ENCODE results near the gene WDR89.

DNA sequence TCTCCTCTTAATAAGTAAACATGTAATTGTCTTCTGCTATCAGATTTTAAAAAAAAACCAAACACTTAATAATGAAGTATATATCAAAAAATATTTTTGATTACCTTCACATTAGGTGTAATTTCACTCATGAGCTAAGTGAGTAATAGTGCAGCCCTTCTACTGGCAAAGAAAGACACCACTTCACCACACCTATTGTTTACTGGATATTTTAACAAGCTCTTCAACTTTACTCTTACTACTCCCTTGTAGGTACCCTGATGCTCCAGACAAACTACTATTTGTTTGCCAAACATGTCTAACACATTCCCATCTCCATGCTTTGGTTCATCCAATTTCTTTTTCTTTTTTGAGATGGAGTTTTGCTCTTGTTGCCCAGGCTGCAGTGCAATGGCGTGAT is 36.9 kb upstream of the WDR89 start:
- TF ChIP-seq, protein P1, sequence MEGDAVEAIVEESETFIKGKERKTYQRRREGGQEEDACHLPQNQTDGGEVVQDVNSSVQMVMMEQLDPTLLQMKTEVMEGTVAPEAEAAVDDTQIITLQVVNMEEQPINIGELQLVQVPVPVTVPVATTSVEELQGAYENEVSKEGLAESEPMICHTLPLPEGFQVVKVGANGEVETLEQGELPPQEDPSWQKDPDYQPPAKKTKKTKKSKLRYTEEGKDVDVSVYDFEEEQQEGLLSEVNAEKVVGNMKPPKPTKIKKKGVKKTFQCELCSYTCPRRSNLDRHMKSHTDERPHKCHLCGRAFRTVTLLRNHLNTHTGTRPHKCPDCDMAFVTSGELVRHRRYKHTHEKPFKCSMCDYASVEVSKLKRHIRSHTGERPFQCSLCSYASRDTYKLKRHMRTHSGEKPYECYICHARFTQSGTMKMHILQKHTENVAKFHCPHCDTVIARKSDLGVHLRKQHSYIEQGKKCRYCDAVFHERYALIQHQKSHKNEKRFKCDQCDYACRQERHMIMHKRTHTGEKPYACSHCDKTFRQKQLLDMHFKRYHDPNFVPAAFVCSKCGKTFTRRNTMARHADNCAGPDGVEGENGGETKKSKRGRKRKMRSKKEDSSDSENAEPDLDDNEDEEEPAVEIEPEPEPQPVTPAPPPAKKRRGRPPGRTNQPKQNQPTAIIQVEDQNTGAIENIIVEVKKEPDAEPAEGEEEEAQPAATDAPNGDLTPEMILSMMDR (IDR thresholded peaks at IDR 0.05), result no peak
- no peak for TF ChIP-seq POLR2A (IDR thresholded peaks at IDR 0.05)
